ENCODE results near the gene ADNP2.

The ADNP2 gene

GRCh38 chr18:80105369-80106167 is 3.5 kb upstream of the ADNP2 start:
- no peak for DNase-seq (ENCODE audit: low read depth in 1 of 2, low spot score in 1 of 2)

GRCh38 chr18:80106482-80107051 is 2.5 kb upstream of the ADNP2 start:
- no peak for DNase-seq (ENCODE audit: low read depth in 1 of 2, low spot score in 1 of 2)

- DNase-seq (ENCODE audit: low read depth in 1 of 2, low spot score in 1 of 2), result no peak
Measured at GRCh38 chr18:80107426-80107825, 1.6 kb upstream of the ADNP2 start.

GRCh38 chr18:80108121-80108536 is 933 bp upstream of the ADNP2 start:
- DNase-seq (ENCODE audit: low read depth in 1 of 2, low spot score in 1 of 2), result no peak

- no peak for DNase-seq (ENCODE audit: low read depth in 1 of 2, low spot score in 1 of 2)
Measured at GRCh38 chr18:80109676-80110078, 615 bp downstream of the ADNP2 start.

GRCh38 chr18:80112624-80113248 is 3.7 kb downstream of the ADNP2 start:
- no peak for DNase-seq (ENCODE audit: low read depth in 1 of 2, low spot score in 1 of 2)

- DNase-seq (ENCODE audit: low read depth in 1 of 2, low spot score in 1 of 2), result no peak
Measured at GRCh38 chr18:80115035-80115434, 6.0 kb downstream of the ADNP2 start.

- no peak for DNase-seq (ENCODE audit: low read depth in 1 of 2, low spot score in 1 of 2)
Measured at GRCh38 chr18:80119111-80119510, 10.0 kb downstream of the ADNP2 start.

- no peak for DNase-seq (ENCODE audit: low read depth in 1 of 2, low spot score in 1 of 2)
Measured at GRCh38 chr18:80120932-80121331, 11.9 kb downstream of the ADNP2 start.

- no peak for DNase-seq (ENCODE audit: low read depth in 1 of 2, low spot score in 1 of 2)
Measured at GRCh38 chr18:80124131-80124530, 15.1 kb downstream of the ADNP2 start.

GRCh38 chr18:80126797-80127196 is 17.7 kb downstream of the ADNP2 start:
- DNase-seq (ENCODE audit: low read depth in 1 of 2, low spot score in 1 of 2), result no peak

- DNase-seq (ENCODE audit: low read depth in 1 of 2, low spot score in 1 of 2), result no peak
Measured at GRCh38 chr18:80127635-80128034, 18.6 kb downstream of the ADNP2 start.

- DNase-seq (ENCODE audit: low read depth in 1 of 2, low spot score in 1 of 2), result no peak
Measured at GRCh38 chr18:80129672-80130367, 20.8 kb downstream of the ADNP2 start.

GRCh38 chr18:80130555-80130954 is 21.5 kb downstream of the ADNP2 start:
- DNase-seq (ENCODE audit: low read depth in 1 of 2, low spot score in 1 of 2), result no peak

- no peak for DNase-seq (ENCODE audit: low read depth in 1 of 2, low spot score in 1 of 2)
Measured at GRCh38 chr18:80132180-80132812, 23.2 kb downstream of the ADNP2 start.

- DNase-seq (ENCODE audit: low read depth in 1 of 2, low spot score in 1 of 2), result no peak
Measured at GRCh38 chr18:80133124-80133523, 24.1 kb downstream of the ADNP2 start.

- DNase-seq (ENCODE audit: low read depth in 1 of 2, low spot score in 1 of 2), result no peak
Measured at GRCh38 chr18:80135136-80135535, 26.1 kb downstream of the ADNP2 start.

GRCh38 chr18:80136679-80137078 is 27.6 kb downstream of the ADNP2 start:
- no peak for DNase-seq (ENCODE audit: low read depth in 1 of 2, low spot score in 1 of 2)

- no peak for DNase-seq (ENCODE audit: low read depth in 1 of 2, low spot score in 1 of 2)
Measured at GRCh38 chr18:80137137-80137536, 28.1 kb downstream of the ADNP2 start.

GRCh38 chr18:80137976-80138375 is 28.9 kb downstream of the ADNP2 start:
- DNase-seq (ENCODE audit: low read depth in 1 of 2, low spot score in 1 of 2), result no peak

- DNase-seq (ENCODE audit: low read depth in 1 of 2, low spot score in 1 of 2), result no peak
Measured at GRCh38 chr18:80140455-80140985, 31.5 kb downstream of the ADNP2 start.
